HG03521 (cell line): ENCODE results near the gene SNRK.

Experiments
- ATAC-seq: cut with Tn5 transposase; IDR thresholded peaks from one replicate; pipeline ENCODE4 v1.9.1; 2021; ENCODE audit warnings: mild to moderate bottlenecking, moderate library complexity; ENCODE audit not compliant: unreplicated experiment

SNRK gene

DNA sequence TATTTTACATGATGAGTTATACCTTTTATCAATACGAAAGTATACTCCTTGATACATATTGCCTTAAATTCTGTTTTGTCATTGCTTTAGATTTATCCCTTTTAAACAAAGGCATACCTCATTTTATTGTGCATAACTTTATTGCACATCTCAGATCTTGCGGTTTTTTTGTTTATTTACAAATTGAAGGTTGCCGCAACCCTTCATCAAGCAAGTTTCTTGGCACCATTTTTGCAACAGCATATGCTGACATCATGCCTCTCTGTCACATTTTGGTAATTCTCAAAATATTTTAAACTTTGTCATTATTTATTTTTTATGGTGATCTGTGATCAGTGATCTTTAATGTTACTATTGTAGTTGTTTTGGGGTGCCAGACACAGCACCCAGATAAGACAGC, 20.9 kb downstream of the SNRK start:
- ATAC-seq: no peak

DNA sequence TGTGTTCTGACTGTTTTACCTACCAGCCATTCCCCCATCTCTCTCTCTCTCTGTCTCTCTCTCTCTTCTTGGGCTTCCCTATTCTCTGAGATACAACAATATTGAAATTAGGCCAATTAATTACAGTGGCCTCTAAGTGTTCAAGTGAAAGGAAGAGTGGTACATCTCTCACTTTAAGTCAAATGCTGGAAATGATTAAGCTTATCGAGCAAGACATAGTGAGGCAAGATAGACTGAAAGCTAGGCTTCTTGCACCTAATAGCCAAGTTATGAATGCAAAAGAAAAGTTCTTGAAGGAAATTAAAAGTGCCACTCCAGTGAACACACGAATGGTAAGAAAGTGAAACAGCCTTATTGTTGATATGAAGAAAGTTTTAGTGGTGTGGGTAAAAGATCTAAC, 21.3 kb downstream of the SNRK start:
- no peak for ATAC-seq

DNA sequence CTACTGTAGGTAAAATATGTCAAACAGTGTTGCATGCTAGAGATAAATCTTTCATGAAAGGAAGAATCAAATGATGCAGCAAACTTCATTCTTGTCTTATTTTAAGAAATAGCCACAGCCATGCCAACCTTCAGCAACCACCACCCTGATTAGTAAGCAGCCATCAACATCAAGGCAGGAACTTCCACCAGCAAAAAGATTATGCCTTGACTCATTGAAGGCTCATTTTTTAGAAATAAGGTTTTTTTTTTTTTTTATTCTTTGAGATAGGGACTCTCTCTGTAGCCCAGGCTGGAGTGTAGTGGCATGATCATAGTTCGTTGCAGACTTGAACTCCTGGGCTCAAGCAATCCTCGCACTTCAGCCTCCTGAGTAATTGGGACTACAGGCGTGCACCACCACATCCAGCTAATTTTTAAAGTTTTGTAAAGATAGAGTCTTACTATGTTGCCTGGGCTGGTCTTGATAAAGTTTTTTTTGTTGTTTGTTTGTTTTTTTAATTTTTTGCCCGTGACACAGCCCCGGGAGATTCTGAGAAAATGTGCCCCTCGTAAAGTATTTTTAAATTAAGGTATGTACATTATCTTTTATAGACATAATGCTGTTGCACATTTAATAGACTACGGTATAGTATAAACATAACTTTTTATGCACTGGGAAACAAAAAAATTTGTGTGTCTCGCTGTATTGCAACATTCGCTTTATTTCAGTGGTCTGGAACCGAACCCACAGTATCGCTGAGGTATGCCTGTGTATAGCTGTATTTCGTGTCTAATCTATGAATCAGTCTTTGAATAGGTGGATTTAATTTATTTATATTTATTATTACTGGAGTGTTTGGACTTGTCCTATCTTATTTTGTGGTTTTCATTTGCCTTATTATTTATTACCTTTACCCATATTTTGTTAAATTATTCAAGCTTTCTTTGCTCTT, 23.3 kb downstream of the SNRK start:
- no peak for ATAC-seq

DNA sequence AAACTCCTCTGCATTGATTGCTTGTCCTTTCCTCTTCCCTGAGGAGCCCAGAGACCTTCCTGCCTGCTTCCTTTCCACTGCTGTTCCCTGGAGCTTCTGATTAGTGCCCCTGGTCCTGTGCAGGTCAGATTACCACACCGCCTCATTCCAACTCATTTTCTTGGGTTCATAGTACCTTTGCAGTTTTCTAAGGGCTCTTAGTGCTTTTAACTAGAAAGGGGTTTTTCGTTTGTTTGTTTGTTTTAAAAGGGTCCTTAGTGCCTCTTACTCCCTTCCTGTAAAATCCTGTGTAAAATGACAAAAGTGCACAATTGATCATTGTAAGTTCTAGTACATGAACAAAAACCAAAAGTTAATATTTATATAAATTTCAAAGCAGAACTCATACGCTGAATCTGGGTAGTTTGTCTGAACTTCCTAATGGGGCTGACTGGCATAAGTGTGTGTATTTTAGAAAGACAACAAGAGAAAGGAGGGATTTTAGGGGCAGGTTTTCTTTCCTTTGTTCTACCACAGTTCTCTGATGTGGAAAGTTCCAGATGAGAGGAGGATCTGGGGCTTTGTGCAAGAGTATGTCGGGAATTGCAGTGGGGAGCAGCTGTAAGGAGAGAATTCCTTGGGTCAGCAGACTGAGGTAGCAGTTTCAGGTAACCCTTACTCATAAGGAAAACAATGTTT, 30.6 kb downstream of the SNRK start:
- ATAC-seq: no peak

DNA sequence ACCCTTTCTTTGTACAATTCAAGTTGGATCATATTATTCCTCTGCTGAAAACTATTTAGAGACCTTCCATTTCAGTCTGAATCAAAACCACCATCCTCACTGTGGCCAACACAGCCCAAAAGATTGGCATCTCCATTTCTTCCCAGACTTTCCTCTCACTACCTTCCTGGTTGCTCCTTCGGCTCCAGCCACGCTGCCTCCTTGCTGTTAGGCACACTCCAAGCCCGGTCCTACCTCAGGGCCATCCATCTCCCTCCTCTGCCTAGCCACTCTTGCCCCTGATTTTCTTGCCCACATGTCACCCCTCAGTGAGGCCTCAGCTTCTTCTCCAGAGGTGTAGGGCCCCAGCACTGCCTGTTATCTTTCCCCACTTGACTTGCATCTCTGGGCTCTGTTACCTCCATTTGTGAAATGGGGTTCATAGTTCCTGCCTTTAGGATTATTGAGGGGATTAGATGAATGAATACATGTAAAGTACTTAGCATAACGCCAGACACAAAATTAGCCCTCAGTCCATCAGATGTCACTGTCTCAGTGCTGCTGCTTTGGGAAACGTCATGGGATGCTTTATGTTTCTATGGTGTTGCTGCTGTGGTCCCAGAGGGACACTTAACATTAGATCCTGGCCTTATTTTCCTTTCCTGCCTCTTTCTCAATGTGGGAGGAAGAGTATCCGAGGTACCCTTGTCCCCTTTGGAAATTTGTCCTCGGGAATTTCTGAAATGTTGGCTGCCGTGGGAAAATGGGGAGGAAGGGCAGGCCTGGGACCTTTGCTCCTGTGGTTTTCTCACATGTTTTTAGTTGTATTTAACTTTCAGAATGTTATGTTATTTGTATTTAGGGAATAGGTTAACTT, 31.3 kb downstream of the SNRK start:
- no peak for ATAC-seq

DNA sequence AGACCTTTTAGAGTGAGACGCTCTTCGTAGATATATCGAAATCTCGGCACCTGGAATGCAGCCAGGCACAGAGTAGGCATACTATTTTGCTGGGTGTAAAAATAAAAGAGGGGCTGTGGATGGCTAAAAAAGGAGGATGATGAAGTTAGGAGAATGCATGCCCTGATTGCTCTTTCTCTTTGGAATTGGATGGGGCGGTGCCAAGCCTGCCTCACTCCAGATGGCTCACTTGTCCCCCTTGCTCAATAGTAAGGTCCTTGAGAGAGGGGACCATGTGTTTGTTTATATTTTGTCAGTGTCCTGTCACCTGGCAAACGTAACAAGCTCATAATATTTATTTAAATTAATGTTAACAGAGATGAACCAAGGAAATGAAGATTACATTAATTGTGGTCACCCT, 33.0 kb downstream of the SNRK start:
- ATAC-seq: no peak

DNA sequence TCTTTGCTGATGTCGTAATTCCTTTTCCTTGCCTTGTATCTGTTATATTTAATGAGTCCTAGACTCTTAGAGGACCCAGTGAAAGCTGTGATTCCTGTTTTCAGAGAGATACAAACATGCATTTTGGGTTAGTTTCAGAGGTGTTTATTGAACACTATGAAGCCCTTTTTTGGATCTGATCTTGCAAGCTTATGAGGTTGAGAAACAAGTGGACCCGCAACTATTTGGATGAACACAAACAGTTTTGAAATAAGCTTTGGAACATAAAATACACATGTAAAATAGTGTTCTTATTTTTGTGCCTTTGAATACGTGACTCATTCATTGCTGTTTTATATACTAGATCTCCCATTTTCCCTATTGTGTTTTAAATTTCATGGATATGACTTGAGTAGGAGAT, 33.5 kb downstream of the SNRK start:
- no peak for ATAC-seq

DNA sequence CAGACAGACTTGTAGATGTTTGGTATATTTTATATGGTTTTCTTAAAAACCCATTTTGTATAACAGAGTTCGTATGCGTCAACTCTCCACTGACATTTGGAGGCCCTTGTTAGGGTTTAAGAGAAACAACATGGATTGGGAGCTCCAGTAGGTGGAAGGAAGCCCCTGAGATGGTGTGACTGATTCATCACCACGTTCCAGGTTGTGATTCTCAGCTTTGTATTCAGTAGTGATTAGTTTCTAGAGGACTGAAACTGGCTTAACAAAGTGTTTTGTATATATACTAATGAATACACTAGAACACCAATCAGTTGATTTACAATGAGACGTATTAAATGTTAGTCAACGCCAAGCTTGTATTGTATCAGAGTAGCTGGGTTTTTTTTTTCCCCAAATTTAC, 33.9 kb downstream of the SNRK start:
- no peak for ATAC-seq

DNA sequence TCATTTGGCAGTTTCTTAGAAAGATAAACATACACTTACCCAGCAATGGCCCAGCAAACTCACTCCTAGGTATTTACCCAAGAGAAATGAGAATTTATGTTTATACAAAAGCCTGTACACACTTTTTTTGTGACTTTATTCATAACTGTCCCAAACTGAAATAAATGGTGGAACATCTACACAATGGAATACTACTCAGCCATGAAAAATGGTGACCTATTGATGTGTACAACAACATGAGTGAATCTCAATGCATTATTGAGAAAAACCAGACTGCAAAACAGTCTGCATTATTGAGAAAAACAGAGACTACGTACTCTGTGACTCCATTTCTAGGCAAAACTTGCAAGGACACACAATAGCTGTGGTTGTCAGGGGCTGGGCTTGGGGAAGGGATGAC, 37.2 kb downstream of the SNRK start:
- ATAC-seq: no peak

DNA sequence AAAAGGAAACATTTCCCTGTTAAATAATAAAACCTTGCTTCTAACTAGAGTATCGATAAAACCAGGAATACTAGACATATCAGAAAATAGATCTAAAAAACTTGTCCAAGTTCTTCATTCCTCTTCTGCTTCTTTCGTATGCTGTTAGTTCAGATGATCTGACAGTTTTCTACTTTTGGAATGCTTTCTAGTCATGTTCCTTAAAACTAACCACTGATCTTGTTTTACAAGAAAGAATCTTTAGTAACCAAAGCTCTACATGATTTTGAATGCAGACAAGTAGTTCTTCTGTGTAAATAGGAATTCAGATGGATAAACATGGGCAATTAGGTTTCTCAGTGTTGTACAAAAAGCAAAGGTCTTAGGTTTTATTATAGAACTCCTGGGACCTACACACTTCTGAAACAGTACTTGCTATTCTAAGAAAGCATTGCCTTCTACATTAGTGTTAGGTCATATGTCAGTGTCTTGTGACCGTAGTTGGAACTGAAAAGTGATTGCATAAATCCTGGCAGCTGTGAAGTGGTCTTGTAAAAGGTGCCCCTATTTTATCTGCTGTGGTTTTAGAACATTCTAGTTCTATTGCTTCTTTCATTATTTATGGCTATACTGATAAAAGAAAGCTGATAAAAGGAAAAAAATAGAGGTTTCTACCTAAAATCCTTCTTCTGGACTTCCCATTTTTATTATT, 40.7 kb downstream of the SNRK start:
- no peak for ATAC-seq

DNA sequence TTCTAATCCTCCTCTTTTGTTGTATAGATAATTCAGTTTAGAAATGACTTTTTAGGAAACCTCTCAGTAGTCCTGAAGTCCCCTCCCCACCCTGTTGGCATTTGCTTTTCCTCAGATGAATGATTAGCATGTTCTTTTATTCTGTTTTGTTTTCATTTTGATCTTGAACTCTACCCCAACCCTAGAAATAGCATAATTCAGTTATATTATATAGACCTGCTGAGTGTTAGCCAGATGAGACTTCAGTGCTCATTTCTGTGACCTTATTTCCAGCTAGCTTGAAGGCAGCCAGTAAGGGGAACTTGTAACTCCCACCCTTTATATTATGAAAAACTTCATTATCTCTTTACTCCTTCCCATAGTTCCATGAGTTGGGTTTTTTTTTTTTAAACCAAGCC, 41.2 kb downstream of the SNRK start:
- ATAC-seq: no peak

DNA sequence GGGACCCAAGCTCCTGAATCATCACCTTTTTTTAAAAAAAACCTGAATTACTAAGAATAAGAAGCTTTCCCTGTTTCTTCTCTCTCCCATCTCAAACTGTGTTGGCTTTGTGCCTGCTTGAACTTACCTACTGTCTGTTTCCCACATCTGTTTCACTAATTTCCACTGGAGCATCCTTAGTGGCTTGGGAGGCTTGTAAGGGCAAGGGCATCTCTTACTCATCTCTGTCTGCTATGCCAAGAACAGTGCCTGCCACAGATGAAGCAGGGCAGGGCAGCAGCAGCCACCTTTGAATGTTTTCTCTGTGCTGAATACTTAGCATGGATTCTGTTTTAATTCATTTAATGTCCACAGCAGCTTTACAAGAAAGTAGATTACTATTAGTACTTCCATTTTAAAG, 42.3 kb downstream of the SNRK start:
- no peak for ATAC-seq

DNA sequence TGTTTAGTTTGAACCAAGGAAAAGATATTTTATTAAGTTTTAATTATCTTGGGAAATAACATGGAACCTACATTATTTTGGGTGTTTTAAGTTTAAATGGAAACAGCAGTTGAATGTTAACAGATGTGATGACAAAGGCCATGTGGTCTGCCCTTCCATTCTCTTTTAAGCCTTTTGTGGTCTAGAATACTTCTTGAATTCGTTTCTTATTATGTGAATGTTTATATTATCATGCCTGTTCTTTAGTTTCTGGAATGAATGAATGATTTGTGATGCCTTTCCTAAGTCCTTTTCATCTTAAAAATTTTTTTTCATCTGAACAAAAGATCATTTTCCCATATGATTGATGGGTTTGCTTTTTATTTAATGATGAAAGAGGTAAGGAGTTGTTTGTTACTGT, 44.6 kb downstream of the SNRK start:
- ATAC-seq: no peak

DNA sequence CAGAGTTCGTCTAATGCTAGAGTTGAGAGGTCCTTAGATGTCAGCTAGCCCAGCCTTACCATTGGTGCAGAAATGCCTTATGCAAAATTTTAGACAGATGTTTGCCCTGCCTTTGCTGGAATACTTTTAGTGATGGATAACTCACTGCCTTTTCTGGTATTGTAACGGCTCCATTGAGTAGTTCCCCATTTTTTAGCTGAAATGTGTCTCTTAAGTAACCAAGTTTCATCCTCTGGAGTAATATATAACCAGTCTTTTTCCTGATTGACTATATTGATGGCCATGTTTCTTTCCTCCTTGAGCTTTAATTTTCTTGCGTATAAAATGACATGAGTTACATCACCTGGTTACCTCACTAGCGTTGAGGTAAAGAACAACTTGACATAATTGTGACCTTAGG, 45.0 kb downstream of the SNRK start:
- no peak for ATAC-seq

DNA sequence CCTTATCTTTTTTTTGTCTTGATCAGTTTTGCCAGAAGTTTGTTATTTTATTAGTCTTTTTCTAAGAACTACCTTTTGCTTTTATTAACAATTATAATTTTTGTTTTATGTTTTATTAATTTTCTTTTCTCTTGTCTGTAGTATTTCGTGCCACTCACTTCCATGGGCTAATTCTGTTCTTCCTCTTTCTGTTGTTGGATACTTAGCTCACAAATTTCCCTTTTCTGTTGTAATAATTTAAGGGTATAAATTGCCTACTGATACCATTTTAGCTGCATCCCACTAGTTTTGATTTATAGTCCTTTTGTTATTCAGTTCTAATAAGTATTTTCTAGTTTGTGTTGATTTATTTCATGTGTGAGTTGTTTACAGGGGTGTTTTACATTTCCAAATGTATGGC, 48.6 kb downstream of the SNRK start:
- no peak for ATAC-seq

DNA sequence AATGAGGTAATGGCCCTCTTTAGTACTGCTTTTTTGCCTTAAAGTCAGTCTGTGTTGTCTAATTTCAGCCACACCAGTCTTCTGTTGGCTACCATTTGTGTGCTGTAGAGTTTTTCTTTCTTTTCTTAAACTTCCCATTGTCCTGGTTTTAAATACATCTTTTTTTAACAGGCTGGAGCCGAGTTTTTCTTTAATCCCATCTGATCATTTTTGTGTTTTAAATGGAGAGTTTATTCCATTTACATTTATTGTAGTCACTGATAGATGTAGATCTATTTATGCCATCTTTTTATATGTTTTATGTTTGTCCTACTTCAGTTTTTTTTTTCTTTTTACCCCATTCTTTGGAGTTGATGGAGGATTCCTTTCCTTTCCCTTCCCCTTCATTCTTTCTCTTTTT, 49.5 kb downstream of the SNRK start:
- ATAC-seq: no peak

DNA sequence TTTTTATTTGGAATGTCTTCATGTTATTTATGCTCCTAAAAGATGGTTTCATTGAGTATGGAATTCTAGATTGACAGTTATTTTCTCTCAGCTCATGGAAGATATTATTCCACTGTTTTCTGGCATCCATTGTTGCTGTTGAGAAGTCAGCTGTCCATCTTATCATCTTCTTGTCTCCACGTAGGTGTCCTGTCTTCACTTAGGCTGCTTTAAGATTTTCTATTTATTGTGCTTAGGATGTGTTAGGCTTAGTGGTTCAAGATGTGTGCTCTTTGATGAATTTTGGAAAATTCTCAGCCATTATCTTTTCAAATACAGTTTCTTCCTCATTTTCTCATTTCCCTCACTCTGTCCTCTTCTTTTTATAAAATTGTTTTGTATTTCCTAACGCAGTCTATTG, 52.0 kb downstream of the SNRK start:
- ATAC-seq: no peak

DNA sequence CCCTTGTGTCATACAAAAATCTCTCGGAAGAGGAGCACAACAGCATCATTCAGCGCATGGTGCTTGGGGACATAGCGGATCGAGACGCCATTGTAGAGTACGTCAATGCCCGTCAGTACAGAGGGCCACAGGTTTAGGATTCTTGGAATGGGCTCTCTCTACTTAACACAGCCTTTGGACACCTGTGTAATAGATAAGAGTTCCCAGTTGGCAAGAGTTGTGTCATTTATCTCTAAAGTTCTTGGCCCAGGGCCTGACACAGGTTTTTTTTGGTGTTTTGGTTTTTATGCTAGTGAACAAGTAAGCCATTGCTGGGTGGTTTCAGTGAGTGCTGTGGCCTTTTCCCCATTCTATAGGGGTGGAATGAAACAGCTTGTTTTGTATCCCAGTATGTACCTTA, 54.1 kb downstream of the SNRK start:
- ATAC-seq: no peak

DNA sequence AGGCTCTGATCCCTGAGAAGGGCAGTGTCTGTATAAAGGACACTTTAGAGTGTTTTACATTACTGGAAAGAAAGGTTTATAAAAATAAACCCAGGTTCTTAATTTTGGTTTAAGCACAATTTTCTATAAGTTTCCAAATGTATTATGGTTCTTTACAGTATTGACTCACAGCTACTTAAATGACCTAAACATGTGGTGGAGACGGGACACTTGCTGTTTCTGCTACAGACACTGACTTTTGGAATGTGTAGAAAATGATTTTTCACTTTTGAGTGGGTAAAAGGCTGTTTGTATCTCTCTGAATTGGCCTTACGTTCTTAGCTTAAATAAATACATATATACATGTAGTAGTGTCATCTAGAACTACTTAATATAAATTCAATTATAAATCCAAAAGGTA, 55.4 kb downstream of the SNRK start:
- no peak for ATAC-seq

DNA sequence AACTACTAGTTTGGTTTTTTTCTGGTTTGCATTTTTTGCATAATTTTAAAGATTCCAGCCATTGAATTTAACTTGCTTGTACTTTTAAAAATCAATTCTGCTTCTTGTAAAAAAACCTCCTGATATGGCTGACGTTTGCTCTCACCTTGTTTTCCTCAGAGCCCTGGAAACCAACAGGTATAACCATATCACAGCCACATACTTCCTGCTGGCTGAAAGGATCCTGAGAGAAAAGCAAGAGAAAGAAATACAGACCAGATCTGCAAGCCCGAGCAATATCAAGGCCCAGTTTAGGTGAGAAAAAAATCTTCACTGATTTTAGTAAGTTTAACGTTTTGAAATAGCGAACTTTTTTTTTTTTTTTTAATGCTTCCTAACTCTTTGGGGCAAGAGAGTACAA, 56.8 kb downstream of the SNRK start:
- no peak for ATAC-seq

DNA sequence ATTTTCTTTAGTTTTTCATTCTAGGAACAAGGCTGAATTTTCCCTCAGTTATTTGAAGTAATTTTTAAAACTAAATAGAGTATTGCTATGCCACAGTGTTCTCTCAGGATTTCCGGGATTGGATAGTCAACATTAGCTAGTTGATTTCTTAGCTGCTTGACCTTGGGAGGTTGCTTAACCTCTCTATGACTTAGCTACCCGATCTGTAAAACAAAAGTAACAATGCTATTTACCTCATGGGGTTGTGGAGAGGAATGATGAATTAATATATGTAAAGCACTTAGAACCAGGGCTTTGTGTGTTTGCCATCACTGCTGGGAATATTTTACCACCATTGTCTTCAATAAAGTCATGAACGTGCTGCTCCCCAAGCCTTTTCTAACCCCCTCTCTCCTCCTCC, 57.5 kb downstream of the SNRK start:
- no peak for ATAC-seq
